Mesothelial cell of epicardium (in vitro differentiated cells): ENCODE results near the gene ARHGEF28. TPM values are rescaled to one million over a fixed set of nuclear protein-coding genes. Genes with fewer than 3 reads are reported as not detected.

Experiments
- DNase-seq, 2 experiments: peaks; one replicate each; pipeline ENCODE4 v3.0.0; 2021; ENCODE audit warnings: low spot score in 2 of 2; ENCODE audit not compliant: unreplicated experiment in 2 of 2
- H3K27ac Mint-ChIP-seq: 2 replicates; pipeline ENCODE4 v1.8.0; 2021; ENCODE audit warnings: mixed read lengths
- H3K27me3 Mint-ChIP-seq: 2 replicates; pipeline ENCODE4 v1.8.0; 2021; ENCODE audit warnings: low read depth, mixed read lengths
- H3K36me3 Mint-ChIP-seq: 2 replicates; pipeline ENCODE4 v1.8.0; 2021; ENCODE audit warnings: mixed read lengths
- H3K4me1 Mint-ChIP-seq: 2 replicates; pipeline ENCODE4 v1.8.0; 2021; ENCODE audit warnings: mixed read lengths
- H3K4me3 Mint-ChIP-seq: 2 replicates; pipeline ENCODE4 v1.8.0; 2021; ENCODE audit warnings: mild to moderate bottlenecking, moderate library complexity, mixed read lengths
- H3K9me3 Mint-ChIP-seq: 2 replicates; pipeline ENCODE4 v1.8.0; 2021; ENCODE audit warnings: mixed read lengths
- total RNA-seq: library from RNA; stranded (reverse); gene quantifications from 3 replicates; pipeline ENCODE4 v1.2.1, GENCODE V29; 2021
- TF ChIP-seq, protein P1 (sequence below): fragments of 200-600 bp; sonication (generic); IDR thresholded peaks from one replicate; pipeline ENCODE4 v1.5.0; 2021; ENCODE audit warnings: antibody characterized with exemption; ENCODE audit not compliant: unreplicated experiment

Gene ARHGEF28
- total RNA-seq, 1 donor from 2014 or later, result 0.40 TPM

DNA sequence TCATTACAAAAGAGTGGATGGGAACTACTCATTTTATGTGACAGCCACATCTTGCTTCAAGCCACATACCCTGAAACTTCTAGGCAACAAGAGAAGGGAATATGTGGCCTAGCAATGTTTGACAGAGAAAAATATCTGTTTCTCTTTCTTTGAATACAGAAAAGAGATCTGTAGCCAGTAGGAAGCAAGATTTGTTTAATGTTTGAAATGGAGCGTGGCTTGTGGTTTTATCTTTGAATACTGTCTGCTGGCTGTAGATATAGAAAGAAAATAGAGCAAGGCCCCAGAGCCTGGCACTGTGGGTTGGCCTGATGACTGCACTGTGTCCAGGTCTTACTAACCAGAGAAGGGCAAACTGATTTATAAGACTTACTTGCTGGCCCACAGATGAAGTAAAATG lies 133.8 kb downstream of the ARHGEF28 start:
- Mint-ChIP-seq H3K27me3 (peaks cover 11% of the 10 kb centered on the region), H3K4me1 (peaks cover 6% of the 10 kb centered on the region), H3K36me3 (no peaks in the 10 kb centered on the region), H3K4me3 (no peak overlapping the region), H3K9me3 (no peaks in the 10 kb centered on the region), H3K27ac (no peak overlapping the region)
- DNase-seq, result no peak
- TF ChIP-seq, protein P1, sequence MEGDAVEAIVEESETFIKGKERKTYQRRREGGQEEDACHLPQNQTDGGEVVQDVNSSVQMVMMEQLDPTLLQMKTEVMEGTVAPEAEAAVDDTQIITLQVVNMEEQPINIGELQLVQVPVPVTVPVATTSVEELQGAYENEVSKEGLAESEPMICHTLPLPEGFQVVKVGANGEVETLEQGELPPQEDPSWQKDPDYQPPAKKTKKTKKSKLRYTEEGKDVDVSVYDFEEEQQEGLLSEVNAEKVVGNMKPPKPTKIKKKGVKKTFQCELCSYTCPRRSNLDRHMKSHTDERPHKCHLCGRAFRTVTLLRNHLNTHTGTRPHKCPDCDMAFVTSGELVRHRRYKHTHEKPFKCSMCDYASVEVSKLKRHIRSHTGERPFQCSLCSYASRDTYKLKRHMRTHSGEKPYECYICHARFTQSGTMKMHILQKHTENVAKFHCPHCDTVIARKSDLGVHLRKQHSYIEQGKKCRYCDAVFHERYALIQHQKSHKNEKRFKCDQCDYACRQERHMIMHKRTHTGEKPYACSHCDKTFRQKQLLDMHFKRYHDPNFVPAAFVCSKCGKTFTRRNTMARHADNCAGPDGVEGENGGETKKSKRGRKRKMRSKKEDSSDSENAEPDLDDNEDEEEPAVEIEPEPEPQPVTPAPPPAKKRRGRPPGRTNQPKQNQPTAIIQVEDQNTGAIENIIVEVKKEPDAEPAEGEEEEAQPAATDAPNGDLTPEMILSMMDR, result no peak

DNA sequence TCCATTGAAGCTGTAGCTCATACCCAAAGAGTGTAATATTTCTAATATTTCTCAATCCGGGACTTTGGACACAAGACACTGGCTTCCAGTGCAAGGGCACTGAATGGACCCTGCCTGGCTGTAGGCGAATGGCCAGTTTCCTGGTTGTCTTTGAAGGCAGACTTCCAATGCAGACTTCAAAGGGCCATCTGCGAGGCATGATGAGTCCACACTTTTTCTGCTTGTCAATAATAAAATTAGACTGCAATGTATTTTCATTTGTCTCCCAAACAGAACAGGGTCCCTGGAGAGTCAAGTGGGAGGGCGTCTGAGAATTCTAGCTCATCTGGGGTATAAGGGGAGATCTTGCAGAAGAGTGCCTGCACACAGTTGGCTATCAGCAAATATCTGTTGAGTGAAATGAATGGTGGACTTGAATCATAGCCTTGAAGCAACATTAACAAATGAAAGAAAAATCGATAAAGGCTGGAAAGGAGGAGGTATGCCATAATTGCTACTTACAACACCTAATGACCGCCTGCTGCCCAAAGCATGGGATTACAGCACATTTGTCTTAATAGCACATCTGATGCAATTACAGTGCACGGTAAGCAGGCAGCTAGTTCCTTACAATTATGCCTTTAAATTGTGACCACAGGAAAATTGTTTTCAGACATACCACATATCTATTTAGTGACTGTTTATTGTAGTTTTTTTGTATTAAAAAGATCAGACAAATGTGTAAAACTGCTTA lies 137.5 kb downstream of the ARHGEF28 start:
- no peak for DNase-seq
- Mint-ChIP-seq H3K4me1 (peaks cover 6% of the 10 kb centered on the region), H3K9me3 (peaks cover 20% of the 10 kb centered on the region), H3K4me3 (no peak overlapping the region), H3K36me3 (no peaks in the 10 kb centered on the region), H3K27me3 (peaks cover 5% of the 10 kb centered on the region), H3K27ac (no peak overlapping the region)
- TF ChIP-seq, protein P1, result no peak

DNA sequence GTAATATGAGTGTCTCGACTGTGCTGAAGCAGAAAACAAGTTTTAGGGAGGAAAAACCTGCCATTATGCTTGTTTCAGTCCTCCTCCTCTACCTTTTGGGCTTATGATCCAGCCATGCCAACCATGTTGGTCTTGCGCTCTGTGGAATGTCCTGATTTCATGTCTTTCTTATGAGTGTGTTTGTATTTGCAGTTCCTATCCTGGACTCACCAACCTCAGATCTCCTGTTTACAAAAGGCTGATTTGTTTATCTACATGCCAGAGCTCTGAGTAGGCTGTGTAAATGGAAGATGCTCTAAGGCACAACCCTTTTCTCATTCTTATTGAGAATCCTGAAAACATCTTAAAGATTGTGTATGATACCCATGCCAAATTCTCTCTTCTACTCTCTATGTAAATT lies 138.6 kb downstream of the ARHGEF28 start:
- no peak overlapping the region for H3K27ac Mint-ChIP-seq
- H3K4me3 Mint-ChIP-seq, result no peak overlapping the region
- H3K9me3 Mint-ChIP-seq, result peaks cover 28% of the 10 kb centered on the region
- H3K36me3 Mint-ChIP-seq, result no peaks in the 10 kb centered on the region
- peaks cover 3% of the 10 kb centered on the region for H3K27me3 Mint-ChIP-seq
- TF ChIP-seq, protein P1, result no peak
- DNase-seq, result no peak
- H3K4me1 Mint-ChIP-seq, result peaks cover 5% of the 10 kb centered on the region

DNA sequence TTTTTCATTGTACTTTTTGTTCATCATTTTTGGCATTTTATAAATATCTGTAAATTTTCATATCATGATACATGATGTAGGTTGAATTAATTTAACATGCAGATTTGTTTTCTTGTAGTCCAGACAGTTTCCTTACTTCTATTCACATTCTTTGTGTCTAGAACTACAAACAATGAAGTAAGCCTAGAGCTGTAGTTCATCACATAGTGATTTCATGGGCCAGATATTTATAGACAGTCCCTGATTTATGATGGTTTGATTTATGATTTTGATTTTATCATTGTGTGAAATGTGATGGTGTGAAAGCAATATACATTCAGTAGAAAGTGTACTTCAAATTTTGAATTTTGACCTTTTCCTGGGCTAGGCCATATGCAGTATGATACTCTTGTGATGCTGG lies 139.0 kb downstream of the ARHGEF28 start:
- no peaks in the 10 kb centered on the region for H3K36me3 Mint-ChIP-seq

DNA sequence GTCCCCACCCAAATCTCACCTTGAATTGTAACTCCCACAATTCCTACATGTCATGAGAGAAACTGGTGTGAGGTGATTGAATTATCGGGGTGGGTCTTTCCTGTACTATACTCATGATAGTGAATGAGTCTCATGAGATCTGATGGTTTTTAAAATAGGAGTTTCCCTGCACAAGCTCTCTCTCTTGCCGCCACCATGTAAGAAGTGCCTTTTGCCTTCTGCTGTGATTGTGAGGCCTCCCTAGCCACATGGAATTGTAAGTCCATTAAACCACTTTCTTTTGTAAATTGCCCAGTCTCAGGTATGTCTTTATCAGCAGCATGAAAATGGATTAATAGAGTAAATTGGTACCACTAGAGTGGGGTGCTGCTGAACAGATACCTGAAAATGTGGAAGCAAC lies 140.9 kb downstream of the ARHGEF28 start:
- Mint-ChIP-seq H3K36me3 (no peaks in the 10 kb centered on the region), H3K4me1 (no peaks in the 10 kb centered on the region), H3K4me3 (no peak overlapping the region), H3K27ac (no peak overlapping the region), H3K27me3 (peaks cover 3% of the 10 kb centered on the region), H3K9me3 (peaks cover 28% of the 10 kb centered on the region)
- no peak for DNase-seq
- TF ChIP-seq, protein P1, result no peak

More for the DNA sequence above, 139.0 kb downstream of the ARHGEF28 start:
- H3K4me1 Mint-ChIP-seq, result peaks cover under 1% of the 10 kb centered on the region
- H3K27ac Mint-ChIP-seq, result no peak overlapping the region
- peaks cover 3% of the 10 kb centered on the region for H3K27me3 Mint-ChIP-seq
- no peak for DNase-seq
- H3K4me3 Mint-ChIP-seq, result no peak overlapping the region
- peaks cover 28% of the 10 kb centered on the region for H3K9me3 Mint-ChIP-seq
- TF ChIP-seq, protein P1, result no peak
